GM19099 (cell line): Measurements from ENCODE around the gene EMC1.

Source experiments
- POLR2A ChIP-seq: IDR thresholded peaks from 3 replicates; pipeline ENCODE4 v1.6.1; 2011; ENCODE audit warnings: low read depth; ENCODE audit not compliant: insufficient read length; ENCODE audit errors: extremely low read depth

EMC1 gene

DNA sequence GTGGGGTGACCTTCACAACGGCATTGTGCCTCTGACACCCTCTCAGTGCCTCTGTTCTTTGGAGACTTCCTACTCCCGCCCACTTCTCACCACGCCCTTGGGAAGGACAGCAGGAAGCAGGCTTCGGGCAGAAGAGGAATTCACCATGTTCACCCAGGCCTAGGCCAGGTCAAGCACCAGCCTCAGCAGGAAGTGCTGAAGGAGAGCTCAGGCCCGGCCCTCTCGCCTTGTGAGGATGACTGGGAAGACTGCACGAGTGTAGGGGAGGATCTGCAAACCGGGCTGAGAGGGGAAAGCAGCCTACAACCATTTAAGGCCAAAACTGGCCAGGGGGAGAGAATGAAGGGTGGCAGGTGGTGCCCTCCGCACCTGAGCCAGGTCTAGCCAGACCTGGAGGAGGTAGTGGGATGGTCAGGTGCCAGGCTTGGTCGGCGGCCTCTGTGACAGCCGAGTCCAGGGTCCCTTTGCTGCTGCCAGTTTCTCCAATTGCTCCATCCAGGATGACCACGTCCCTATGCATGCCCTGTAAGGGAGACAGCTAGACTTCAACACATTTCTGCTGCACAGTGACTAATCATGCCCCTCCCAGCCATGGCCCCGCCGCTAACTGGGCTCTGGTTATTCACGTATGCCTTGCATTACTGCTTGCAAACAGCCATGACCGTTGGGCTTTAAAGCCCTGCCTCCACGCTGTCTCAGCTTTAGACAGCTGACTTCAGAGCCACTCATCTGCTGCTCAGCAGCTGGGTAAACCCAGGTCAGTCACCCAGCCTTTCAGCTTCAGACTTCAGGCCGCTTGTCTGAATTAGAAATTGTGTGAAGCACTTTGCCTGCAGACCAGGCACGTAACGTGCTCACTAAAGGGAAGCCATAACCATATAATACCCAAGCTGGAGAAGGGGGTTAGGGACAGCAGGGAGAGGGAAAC, 9.2 kb upstream of the EMC1 start:
- TF ChIP-seq POLR2A: no peak

DNA sequence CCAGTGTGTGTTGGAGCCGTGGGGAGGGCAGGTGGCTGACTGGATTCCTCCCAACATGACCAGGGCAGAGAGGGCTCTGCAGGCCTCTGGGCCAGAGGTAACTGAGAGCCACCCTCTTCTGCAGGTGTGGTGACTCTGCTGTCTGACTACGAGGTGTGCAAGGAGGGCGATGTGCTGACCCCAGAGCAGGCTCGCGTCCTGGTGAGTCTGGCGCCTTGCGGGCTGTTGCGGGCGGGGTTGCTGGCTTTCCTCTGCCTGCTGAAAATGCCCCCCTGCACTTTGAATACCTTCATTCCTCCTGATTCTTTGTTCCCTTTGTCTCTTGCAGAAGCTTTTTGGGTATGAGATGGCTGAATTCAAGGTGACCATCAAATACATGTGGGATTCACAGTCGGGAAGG, 7.0 kb upstream of the EMC1 start:
- TF ChIP-seq POLR2A: no peak

DNA sequence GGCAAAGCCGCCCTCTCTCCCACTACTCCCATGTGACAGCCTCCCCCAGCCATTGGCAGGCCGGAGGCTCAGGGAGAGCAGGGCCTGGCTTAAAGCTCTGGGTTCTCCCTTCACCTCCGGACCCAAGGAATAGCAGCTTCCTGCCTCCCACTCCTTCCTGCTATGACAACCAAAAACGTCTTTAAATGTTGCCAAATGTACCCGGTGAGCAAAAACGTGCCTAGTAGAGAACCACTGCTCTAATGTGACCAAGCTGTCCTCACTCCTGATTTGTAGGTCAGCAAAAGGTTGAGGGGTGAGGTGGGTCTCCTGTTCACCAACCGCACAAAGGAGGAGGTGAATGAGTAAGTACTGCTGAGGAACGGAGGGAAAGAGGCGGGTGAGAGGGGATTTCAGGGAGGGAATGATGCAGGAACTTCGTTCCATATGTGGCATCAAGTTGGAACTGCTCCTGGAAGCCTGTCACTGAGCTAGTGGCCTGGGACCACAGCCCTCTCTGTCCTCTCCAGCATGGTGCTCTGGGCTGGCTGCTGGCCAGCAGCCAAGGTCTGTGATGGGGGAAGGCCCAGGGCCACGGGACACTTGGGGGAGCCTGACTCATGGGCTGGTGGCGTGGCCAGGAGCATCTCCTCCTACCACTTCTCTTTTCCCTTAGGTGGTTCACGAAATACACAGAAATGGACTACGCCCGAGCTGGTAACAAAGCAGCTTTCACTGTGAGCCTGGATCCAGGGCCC, 6.0 kb upstream of the EMC1 start:
- no peak for TF ChIP-seq POLR2A

DNA sequence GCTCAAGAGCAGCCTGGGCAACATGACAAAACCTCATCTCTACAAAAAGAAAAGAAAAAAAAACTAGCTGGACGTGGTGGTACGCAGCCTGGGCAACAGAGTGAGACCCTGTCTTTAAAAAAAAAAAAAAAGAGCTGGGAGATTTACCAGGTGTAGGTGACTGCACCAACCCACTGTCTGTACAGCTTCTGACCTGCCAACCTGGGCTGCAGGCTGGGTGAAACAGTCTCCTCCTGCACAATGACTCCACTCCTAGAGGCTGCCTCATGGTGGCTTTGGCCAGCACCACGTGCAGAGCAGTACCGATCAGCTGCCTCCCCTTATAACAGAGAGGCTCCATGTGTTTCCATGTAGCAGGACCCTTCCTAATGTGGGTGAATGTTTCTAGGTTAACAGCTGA, 4.0 kb upstream of the EMC1 start:
- no peak for TF ChIP-seq POLR2A

DNA sequence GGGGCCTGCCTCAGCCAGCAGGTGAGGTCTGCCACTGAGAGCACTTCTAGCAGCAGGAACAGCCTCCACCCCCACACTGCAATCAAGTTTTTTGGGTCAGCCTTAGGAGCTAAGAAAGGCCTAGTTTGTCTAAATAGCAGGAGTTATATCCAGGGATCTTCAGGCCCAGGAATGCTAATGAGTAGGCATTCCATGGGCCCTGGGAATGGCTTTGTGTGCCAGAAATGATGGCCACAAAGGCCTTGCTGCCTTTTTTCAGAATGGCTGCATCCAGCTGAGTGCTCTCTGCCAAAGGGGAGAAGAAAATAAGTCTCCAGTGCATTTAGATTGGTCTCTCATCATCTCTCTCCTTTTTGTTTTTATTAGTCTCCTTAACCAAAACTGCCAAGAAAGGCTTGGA, 3.1 kb upstream of the EMC1 start:
- no peak for TF ChIP-seq POLR2A

DNA sequence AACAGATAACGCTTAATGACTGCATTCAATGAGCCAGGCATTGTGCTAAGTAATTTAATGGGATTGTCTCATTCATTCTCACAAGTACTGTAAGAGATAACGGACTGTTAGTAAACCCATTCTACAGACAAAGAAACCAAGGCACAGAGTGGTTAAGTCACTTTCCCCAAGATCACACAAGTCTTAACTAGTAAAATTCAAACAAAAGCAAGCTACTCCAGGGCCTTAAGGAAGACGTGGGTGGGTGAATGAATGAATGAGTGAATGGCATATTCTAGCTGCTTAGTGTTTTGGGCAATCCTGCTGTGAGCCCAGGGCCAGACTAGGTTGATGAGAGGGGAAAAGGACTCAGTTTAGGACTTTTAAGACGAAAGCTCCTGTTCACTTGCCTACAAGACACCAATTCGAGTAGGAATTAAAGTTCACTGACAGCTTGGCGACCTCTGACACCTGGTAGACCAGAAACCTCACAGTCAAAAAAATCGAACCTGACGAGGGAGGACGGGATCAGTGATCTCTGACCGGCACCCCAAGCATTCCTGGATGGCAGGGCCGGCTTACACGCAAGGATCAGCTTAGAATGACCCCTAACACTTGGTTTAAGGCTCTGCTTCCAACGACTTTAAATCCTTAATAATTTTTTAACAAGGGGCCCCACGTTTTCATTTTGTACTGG, 557 bp downstream of the EMC1 start:
- no peak for TF ChIP-seq POLR2A

DNA sequence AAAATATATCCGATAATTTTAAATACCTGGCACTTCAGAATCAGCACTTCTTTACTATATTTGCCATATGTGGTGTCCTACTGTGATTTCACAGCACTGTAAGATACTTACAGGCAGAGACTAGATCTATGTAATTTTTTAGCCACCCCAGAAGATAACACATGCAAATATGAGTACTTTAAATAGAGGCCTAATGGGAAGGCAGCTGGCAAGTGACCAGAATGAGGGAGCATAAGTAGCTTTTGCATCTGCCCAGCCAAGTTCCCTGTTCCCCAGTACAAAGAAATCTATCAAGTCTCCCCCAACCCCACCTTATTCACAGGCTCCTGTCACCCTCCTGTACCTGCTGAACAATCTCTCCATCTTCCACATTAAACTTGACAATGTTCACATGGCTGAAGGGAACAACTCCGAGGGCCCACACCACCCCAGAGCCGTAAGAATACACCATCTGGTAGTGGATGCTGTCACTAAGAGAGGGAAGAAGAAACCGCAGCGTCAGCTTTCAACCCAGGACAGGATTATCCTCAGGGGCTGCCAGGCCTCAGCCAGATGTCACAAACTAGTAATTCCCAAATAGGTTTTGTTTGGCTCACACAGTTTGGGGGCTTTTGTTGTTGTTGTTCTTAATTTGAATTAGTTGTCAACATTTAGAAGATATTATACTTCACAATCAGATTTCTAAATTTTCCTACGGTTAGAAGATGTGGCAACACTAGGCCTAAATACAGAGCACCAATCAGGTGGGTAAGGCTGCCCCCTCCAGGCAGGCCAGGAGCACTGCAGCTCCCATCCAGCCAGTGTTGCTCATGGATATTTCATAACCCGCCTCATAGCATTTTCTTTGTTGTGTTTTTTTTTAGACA, 10.4 kb downstream of the EMC1 start:
- TF ChIP-seq POLR2A: no peak

DNA sequence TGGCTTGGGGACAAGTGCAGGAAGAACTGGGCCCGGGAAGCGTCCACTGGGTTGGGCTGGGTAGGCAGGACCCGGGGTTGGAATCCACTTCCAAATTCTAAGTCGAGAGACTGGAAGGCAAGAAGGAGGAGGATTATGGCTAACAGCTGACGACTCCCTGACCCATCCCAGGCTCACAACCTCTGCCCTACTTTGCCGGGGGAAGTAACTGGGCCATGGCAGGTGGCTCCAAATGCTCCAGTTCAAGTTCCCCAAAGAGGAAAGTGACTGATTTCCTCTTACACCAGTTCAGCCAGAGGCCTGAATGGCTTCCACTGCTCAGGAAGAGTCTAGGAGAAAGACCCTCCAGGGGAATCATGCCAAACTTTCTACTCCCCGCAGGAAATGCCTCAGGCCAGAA, 11.4 kb downstream of the EMC1 start:
- no peak for TF ChIP-seq POLR2A

DNA sequence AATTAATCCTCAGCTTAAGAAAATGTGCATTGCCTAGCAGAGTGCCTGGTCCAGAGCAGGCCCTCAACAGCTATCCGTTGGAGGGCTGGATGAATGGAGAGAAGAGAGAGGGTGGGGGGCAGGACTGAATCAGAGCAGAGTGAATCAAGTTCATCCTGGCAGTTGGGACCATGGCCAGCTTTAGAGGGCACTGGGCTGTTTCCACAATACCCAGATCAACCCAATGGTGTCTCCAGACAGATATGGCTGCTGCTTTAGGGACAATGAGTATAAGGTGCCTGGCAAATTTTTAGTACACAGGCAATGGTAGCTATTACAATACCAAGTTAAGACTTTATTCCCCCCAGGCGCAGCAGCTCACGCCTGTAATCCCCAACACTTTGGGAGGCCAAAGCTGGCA, 17.1 kb downstream of the EMC1 start:
- TF ChIP-seq POLR2A: no peak

DNA sequence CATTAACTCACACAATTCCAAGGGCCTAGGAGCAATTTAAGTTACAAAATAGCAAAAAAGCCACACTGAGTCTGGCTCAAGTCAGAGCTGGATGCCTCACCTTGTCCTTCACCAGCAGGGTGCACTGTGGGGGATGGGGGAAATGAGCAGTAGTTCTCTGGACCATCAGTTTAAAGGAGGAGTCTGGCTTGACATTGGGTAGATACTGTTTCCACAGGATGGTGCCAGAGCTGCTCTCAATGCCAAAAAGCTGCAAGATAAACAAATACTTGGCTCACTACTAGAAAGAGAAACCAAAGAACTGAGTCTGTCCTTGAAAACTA, 18.8 kb downstream of the EMC1 start:
- no peak for TF ChIP-seq POLR2A

DNA sequence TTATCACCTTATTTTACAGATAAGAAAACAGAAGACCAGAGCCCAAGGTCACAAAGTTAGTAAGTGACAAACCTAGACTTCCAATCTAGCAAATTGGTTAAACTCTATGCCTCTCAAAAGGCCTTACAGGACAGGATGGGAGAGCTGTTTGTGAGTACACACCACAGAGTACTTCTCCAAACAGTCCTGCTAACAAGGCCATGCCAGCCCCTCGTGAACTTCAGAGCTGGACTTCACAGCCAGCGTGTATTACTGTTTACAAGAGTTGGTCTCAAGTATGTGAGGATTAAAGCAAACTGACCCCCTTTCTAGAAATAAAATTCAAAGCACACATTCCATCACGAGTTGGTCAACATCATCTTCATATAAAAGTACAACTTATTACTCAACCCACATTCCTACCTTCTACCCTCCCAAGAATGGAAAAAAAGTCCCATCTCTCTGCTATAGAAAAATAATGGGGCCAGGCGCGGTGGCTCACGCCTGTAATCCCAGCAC, 21.4 kb downstream of the EMC1 start:
- no peak for TF ChIP-seq POLR2A

DNA sequence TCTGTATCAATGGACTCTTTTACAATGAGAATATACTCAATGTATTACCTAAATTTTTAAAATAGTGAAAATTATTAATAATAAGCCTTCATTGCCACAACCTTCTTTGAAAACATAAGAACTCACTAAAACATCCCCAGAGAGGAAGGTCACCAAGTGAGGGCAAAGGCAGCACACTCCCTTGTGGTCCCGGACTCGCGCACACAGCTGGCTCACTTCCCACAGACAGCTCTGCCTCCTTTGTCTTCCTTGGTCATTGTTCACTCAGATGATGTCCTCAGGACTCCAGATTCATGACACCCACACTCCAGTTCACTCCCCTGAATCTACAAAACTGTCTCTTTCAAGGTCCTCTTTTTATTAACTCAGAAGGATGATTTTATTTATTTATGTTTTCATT, 22.1 kb downstream of the EMC1 start:
- TF ChIP-seq POLR2A: no peak

DNA sequence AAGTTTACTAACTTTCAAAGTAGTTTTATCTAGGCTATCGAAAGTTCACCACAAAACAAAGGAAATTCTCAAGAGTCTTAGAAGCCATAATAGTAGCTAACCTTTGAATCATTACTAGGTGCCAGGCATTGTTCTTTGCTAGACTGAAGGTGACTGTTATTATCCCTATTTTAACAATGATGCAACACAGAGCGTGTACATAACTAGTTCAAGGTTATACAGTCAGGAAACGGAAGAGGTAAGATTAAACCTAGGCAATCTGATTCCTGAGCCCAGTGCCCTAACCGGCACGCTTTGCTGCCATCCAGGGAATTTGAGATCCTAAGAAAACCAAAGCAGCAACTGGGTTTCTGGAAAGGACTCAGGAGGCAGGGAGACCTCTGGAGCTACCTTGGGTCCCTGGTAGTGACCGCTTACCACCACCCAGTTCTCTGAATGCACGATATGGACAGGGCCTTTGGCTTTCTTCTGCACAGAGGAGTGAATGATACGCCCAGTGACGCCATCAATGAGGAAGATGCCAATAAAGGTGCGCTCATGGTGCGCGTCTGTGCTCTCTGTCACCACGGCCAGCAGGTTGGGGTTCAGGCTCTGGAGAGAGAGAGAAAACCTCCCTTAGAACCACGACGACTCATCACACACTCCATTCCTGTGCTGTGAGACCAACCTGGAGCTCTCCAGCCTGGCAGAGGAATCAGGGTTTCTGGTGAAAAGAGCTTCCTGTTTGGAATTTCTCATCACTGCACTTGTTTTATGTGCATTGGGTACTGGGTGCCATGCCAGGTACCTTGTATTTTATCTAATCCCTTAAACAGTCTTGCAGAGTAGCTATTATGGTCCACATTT, 28.1 kb downstream of the EMC1 start:
- no peak for TF ChIP-seq POLR2A

DNA sequence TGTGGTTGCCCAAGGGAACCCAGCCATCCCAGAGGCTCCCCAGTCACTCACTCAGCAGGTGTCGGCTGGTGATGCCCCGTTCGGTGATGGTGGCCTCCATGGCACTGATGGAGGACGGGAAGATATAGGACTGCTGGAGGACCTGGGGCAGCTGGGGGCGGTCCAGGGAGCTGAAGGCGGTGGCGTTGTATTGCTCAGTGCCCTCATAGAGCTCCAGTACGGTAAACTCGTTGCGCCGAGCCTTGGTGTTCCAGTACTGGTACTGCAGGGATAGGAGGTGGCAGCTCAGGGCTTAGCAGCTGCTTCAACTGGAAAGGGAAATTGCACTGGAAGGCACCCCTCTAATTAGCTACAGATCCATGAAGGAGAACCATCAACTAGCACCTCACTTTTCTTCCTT, 28.8 kb downstream of the EMC1 start:
- no peak for TF ChIP-seq POLR2A
